HCT116 (cell line): ENCODE results near the gene CELF1. TPM values are rescaled to one million over a fixed set of nuclear protein-coding genes. Genes with fewer than 3 reads are reported as not detected.
A peak's percentile ranks its signal among the peaks of the same experiment; 100 is the strongest.
"Not testable (repeated sequence)": the region's sequence is repeated elsewhere in the genome, so short reads cannot be mapped to it uniquely, and the experiment has no call there.

Experiments used
- ATAC-seq: fragments of 200-7000 bp; cut with Tn5 transposase; 2 replicates; pipeline ENCODE4 v1.9.1; 2020; ENCODE audit warnings: mild to moderate bottlenecking, moderate library complexity
- BruUV-seq: library from RNA; stranded (reverse); fragments of 400-500 nt; replicated peaks from 2 replicates; lab custom pipeline; 2021; lab: Mats Ljungman, UMichigan
- CTCF ChIA-PET: fragments of 300-600 bp; sonication (Branson Sonifier 250); formaldehyde crosslinking; loops from one replicate; lab custom pipeline; 2021; ENCODE audit warnings: antibody characterized with exemption; lab: Charles Lee
- POLR2A ChIA-PET: fragments of 300-600, 350-600 bp; sonication (Branson Sonifier 250); formaldehyde crosslinking; loops from one replicate; lab custom pipeline; 2021; ENCODE audit warnings: antibody characterized with exemption; lab: Charles Lee
- RAD21 ChIA-PET, 2 experiments: fragments of 300-600 bp; sonication (Branson Sonifier 250); formaldehyde crosslinking; loops; one replicate each; lab custom pipeline; 2023; ENCODE audit warnings: low total read pairs in 2 of 2; ENCODE audit not compliant: uncharacterized antibody in 2 of 2, unreplicated experiment in 2 of 2, low non-redundant PET in 1 of 2; lab: Charles Lee
- DNase-seq: peaks from one replicate; pipeline ENCODE4 v3.0.0-alpha.2; 2010; ENCODE audit warnings: low read depth, low spot score
- H2AFZ ChIP-seq: fragments of 200-600 bp; shearing (Covaris generic), sonication (generic); 2 replicates; pipeline ENCODE4 v1.6.1; 2017; ENCODE audit warnings: low read depth, mixed run types, mixed read lengths, antibody characterized with exemption, low read length; ENCODE audit not compliant: poor library complexity, severe bottlenecking
- H3K27ac ChIP-seq: 2 replicates; pipeline ENCODE4 v1.5.1; 2012; ENCODE audit warnings: low read depth, low read length
- H3K27me3 ChIP-seq: fragments of 200-600 bp; sonication (generic); 2 replicates; pipeline ENCODE4 v1.6.1; 2016; ENCODE audit warnings: mixed run types, low read length, mixed read lengths; ENCODE audit not compliant: insufficient read depth
- H3K36me3 ChIP-seq, 2 experiments: fragments of 200-500 bp in 1 of 2; fragments of 200-600 bp in 1 of 2; sonication (Bioruptor generic) in 1 of 2; sonication (generic) in 1 of 2; 2 replicates each; pipeline versions ENCODE4 v1.5.1 to v1.6.1; 2014 to 2016; ENCODE audit warnings: low read length in 2 of 2, inconsistent platforms in 1 of 2, mixed read lengths in 1 of 2, mixed run types in 1 of 2; ENCODE audit not compliant: insufficient read depth in 2 of 2, control insufficient read depth in 1 of 2
- H3K4me1 ChIP-seq, 2 experiments: fragments of 200-600 bp in 1 of 2; sonication (generic) in 1 of 2; 2 replicates each; pipeline versions ENCODE4 v1.5.1 to v1.6.1; 2012 to 2017; ENCODE audit warnings: low read length in 2 of 2, inconsistent platforms in 1 of 2, mild to moderate bottlenecking in 1 of 2, mixed read lengths in 1 of 2, mixed run types in 1 of 2, moderate library complexity in 1 of 2; ENCODE audit not compliant: insufficient read depth in 2 of 2, control insufficient read depth in 1 of 2
- H3K4me2 ChIP-seq: fragments of 200-600 bp; sonication (generic); 2 replicates; pipeline ENCODE4 v1.6.1; 2017; ENCODE audit warnings: mixed run types, low read length, mixed read lengths
- H3K4me3 ChIP-seq, 2 experiments: fragments of 200-600 bp in 1 of 2; sonication (generic) in 1 of 2; replicated peaks in 1 of 2; 2 replicates each; pipeline ENCODE4 v1.5.1; 2011 to 2016; ENCODE audit warnings: low read length in 2 of 2, control low read depth in 1 of 2, low read depth in 1 of 2, mild to moderate bottlenecking in 1 of 2, mixed read lengths in 1 of 2, mixed run types in 1 of 2
- H3K79me2 ChIP-seq: fragments of 200-600 bp; sonication (generic); 2 replicates; pipeline ENCODE4 v1.6.1; 2017; ENCODE audit warnings: mild to moderate bottlenecking, mixed run types, low read length, moderate library complexity, mixed read lengths; ENCODE audit not compliant: insufficient read depth
- H3K9ac ChIP-seq: fragments of 200-600 bp; sonication (generic); 2 replicates; pipeline ENCODE4 v1.6.1; 2016; ENCODE audit warnings: low read length, mixed read lengths
- H3K9me2 ChIP-seq: fragments of 200-600 bp; sonication (generic), shearing (Covaris generic); 2 replicates; pipeline ENCODE4 v1.6.1; 2017; ENCODE audit warnings: mixed run types, mild to moderate bottlenecking, moderate library complexity; ENCODE audit not compliant: insufficient read depth
- H3K9me3 ChIP-seq, 2 experiments: fragments of 200-500 bp in 1 of 2; fragments of 200-600 bp in 1 of 2; sonication (Bioruptor generic) in 1 of 2; sonication (generic) in 1 of 2; 2 replicates each; pipeline ENCODE4 v1.6.1; 2014 to 2017; ENCODE audit warnings: low read length in 2 of 2, mixed read lengths in 2 of 2, inconsistent platforms in 1 of 2, low read depth in 1 of 2, mild to moderate bottlenecking in 1 of 2, mixed run types in 1 of 2, moderate library complexity in 1 of 2; ENCODE audit not compliant: control insufficient read depth in 1 of 2, insufficient read depth in 1 of 2
- H4K20me1 ChIP-seq: fragments of 200-600 bp; sonication (generic), shearing (Covaris generic); 2 replicates; pipeline ENCODE4 v1.6.1; 2017; ENCODE audit warnings: mixed run types, mild to moderate bottlenecking, moderate library complexity; ENCODE audit not compliant: insufficient read depth
- SIN3A ChIP-seq: IDR thresholded peaks from 2 replicates; pipeline ENCODE4 v1.6.1; 2012; ENCODE audit warnings: low read depth
- intact Hi-C: fragments of 100-400 bp; cut with micrococcal nuclease; formaldehyde crosslinking; loops from 2 replicates; pipeline ENCODE4 v1.10.0; 2022
- total RNA-seq: library from RNA; stranded (reverse); gene quantifications from one replicate; pipeline ENCODE4 v1.2.1, GENCODE V29; 2021; ENCODE audit not compliant: unreplicated experiment

Gene CELF1
- total RNA-seq, 1 experiment from 2014 or later, result 133 TPM

GRCh38 chr11:47550288-47551047 lies 2.5 kb downstream of the CELF1 start:
- H3K9ac ChIP-seq, result no peak overlapping the region
- TF ChIP-seq SIN3A, result no peak
- intact Hi-C loops, result loop anchor here (5.0 to 10.0 kb wide), 2 partner anchors 126 to 217 kb away; partner anchors contain the start of genes FNBP4 and PSMC3
- H3K79me2 ChIP-seq, result peaks cover 77% of the 10 kb centered on the region
- ChIA-PET RAD21 (no interaction called here), CTCF (interaction anchor here (1.6 kb wide), 1 partner anchor 16 kb away, joined by 5 read pairs; no protein-coding TSS in a partner anchor), POLR2A (interaction anchor here (1.0 kb wide), 1 partner anchor 15 kb away, joined by 3 read pairs; the partner anchor contains the start of gene PTPMT1)
- 0 out of 4 replicates have a peak overlapping the region, but pooled peaks of 1 of the 2 experiments have one; percentile 94 for H3K4me3 ChIP-seq
- no peak overlapping the region; the same call in 1 of the 2 replicates for H3K27ac ChIP-seq
- peak overlapping the region; percentile 98 for H3K4me2 ChIP-seq
- H3K4me1 ChIP-seq, result peaks cover 13 to 38% of the 10 kb centered on the region in 2 experiments
- no peaks in the 10 kb centered on the region for H3K9me2 ChIP-seq
- ATAC-seq (no peak), DNase-seq (no peak)
- H3K36me3 ChIP-seq, result peaks cover 0 to 4% of the 10 kb centered on the region in 2 experiments; a peak in 1 of 4 replicates
- H2AFZ ChIP-seq, result no peak overlapping the region
- H3K27me3 ChIP-seq, result no peaks in the 10 kb centered on the region
- no TSS peak for BruUV-seq
- no peaks in the 10 kb centered on the region for H3K9me3 ChIP-seq
- H4K20me1 ChIP-seq, result peaks cover 6% of the 10 kb centered on the region; the same call in 1 of the 2 replicates

GRCh38 chr11:47546274-47546673 lies 6.7 kb downstream of the CELF1 start:
- H3K9me2 ChIP-seq, H3K9me3 ChIP-seq, H3K27ac ChIP-seq, ATAC-seq, DNase-seq, CTCF ChIA-PET, RAD21 ChIA-PET, H2AFZ ChIP-seq, H3K4me3 ChIP-seq, H3K9ac ChIP-seq, intact Hi-C loops, H3K36me3 ChIP-seq, BruUV-seq, H3K4me2 ChIP-seq, H3K27me3 ChIP-seq: not testable (repeated sequence)
- POLR2A ChIA-PET, result interaction anchor here (0.6 kb wide), 1 partner anchor 10 kb away, joined by 3 read pairs; no protein-coding TSS in a partner anchor
- Histone ChIP-seq H3K79me2 (peaks cover 99% of the 10 kb centered on the region), H3K4me1 (peaks cover 10 to 39% of the 10 kb centered on the region in 2 experiments), H4K20me1 (peaks cover 17% of the 10 kb centered on the region; the same call in 1 of the 2 replicates)
